ENCODE data around the gene UBE2E2.
"Not testable (repeated sequence)": the region's sequence is repeated elsewhere in the genome, so short reads cannot be mapped to it uniquely, and the experiment has no call there.

Gene UBE2E2

DNA sequence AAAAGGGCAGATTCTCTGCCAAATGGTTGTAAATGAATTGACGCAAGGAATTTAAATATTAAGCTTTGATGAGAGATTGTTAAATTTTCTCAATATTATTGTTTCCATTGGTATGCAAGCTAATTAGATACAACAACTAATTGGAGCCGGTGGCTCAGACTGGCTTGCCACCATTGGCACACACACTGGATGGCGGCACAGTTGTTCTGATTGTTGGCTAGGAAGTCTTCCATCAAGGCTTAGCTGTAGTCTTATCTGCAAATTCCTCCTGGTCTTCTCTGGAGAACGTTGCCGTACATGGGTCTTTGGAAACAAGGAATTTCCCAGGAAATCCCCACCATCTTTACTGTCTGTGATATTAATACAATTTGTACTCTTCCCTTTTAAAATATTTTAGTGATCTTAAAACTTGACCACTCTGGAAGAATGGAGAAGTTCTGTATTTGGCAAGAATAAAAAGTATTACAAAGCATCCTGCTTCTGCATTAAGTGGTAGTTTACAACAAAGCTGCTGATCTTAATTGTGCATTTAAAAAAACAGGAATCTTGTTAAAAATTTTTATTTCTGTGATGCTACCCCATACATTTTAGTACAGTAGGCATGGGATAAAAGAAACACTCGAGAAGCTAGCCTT is 126.5 kb downstream of the UBE2E2 start:
- DNase-seq (ENCODE audit: low read depth in 2 of 2), result no peak

DNA sequence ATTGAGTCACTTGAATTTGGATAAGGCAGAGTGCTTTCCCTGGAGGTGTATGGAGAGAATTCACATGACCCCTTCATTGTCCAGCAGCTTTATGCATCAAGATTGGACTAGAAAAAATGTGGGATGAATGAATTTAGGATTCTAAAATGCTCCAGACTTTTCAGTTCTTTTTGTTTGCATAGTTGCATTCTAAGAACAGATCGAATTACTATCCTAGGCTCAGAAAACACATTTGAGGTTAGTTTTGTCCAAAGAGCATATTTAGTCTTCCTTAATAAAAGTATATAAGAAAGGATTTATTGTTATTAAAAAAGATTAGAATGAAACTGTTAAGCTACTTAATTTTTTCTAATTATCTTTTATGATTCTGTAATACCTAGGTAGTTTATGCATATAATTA is 127.4 kb downstream of the UBE2E2 start:
- DNase-seq (ENCODE audit: low read depth in 2 of 2), result no peak

DNA sequence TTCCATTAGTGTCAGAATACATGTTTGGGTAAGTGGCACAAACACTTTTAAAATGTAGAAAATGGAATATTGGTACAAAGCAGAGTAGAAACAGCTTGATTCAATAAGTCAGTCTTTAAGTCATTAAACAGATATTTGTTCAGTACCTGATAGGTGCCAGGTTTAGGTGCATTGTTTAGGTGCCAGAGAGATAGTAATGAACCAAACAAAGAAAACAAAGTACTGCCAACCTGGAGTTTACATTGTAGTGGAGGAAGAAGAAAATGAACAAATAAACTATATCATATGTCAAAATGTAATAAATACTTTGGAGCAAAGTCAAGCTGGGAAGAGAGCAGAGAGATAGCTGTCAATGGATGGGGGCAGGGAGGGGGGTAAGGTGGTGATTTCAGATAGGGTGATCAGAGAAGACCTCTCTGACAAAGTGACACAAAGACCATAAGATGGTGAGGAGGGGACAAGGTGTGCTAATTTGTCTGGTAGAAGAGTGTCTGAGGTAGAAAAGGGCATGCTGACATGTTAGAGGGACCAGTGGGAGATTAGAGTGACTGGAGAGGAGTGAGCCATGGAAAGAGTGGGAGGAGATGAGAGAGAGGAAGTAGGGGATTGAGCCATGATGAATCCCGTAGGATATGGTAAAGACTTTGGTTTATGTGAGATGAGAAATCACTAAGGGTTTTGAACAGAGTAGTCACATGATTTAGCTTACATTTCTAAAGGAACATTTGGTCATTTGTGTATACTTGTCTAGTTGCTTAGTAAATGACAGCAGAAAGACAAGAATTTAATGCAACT is 128.2 kb downstream of the UBE2E2 start:
- no peak for DNase-seq (ENCODE audit: low read depth in 2 of 2)

DNA sequence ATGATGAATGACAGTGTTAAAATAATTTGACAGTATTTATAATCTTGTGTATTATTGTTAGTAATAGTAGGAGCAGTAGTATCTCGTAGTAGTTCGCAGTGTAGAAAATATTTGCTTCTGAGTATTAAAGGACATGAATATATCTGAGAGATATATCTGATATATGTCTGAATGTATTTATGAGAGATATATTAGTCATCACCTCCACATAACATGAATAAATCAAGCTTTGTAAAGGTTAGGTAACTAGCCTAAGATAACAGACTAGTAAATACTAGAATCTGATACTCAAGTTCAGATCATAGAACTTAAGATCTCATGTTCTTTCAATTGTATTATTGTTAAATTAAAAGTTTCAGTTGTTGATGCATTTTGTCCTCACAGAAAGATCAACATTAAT is 130.5 kb downstream of the UBE2E2 start:
- DNase-seq (ENCODE audit: low read depth in 2 of 2), result no peak

DNA sequence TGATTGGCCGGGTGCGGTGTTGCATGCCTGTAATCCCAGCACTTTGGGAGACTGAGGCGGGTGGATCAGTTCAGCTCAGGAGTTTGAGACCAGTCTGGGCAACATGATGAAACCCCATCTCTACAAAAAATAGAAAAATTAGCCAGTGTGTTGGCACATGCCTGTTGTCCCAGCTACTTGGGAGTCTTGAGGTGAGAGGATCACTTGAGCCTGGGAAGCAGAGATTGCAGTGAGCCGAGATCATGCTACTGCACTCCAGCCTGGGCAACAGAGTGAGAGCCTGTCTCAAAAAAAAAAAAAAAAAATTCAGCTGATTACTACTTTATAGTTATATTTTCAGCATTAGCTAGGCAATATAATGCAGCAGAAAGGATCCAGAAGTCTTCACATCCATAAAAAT is 133.7 kb downstream of the UBE2E2 start:
- DNase-seq (ENCODE audit: low read depth in 2 of 2), result not testable (repeated sequence)

DNA sequence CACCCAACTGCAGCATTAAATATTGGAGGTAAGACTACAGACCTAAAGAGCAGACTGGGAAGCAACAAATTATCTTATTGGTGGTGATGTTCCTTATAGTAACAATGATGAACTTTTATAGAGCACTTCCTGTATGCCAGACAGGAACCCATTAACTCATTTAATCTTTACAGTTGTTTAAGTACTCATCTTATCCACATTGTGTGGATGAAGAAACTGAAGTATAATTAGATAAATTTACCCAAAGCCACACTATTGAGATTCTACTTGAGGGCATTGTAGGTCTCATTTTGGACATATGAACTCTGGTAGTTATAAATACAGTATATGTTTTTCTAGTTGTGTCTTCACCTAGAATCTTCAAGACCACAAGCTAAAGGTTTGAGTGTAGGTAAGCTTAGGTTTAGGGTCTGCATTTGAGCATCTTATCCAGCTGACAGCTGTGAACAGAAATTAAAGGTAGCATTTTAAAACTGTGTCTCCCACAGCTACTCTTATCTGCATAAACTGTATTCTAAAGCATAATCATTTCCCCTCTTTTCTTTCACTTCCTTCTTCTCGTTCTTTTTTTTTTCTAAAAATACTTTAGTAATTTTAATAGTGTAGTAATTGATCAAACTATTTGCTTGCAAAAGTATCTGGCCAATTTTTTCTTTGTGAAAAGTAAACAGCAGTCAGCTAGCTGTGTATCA is 138.2 kb downstream of the UBE2E2 start:
- DNase-seq (ENCODE audit: low read depth in 2 of 2), result no peak

DNA sequence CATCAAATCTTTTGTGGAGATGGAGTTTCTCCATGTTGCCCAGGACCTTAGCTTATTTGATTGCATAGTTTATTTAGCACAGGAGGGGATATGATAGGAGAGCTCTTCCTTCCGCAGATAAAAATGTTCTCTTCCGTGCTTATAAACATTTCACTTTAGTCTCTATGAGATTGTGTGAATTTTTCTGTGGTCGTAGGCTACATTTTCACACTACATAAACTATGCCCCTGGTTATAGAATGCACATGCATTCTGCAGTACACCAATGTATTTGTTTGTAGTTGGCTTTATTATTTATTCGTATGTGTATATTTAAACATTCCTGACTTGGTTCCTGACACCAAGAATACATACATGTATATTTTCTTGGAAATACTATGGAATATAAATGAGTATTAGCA is 139.2 kb downstream of the UBE2E2 start:
- DNase-seq (ENCODE audit: low read depth in 2 of 2), result no peak

DNA sequence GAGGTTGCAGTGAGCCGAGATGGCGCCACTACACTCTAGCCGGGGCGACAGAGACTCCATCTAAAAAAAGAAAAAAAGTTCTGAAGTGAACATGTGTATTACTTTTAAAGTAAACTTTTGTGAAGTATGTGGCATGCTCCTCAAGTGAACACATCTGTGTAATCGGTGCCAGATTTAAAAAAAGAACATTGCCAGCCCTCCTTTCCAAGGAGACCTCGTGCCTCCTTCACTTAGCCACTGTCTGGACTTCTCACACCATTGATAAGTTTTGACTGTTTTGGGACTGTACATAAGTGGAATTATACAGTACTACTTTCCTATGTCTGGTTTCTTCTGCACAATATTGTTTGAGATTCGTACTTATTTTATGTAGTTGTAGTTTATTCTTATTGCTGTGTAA is 140.4 kb downstream of the UBE2E2 start:
- no peak for DNase-seq (ENCODE audit: low read depth in 2 of 2)

DNA sequence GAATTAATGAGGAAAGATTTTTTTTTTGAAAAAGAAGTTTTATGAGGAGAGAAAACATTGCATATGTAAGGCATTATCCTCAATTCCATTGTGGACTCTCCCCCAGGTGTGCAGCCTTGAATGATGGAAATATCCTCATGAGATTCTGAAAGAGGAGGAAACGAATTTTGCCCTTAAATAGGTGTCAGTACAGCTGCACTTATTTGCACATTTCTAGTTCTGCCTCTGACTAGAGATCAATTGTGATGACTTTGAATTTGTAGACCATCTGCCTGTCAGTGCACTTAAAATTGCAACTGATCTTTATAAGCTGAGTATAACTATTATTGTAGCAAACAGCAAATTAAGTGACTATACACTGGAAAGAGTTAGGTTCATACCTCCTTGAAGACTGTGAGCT is 141.8 kb downstream of the UBE2E2 start:
- no peak for DNase-seq (ENCODE audit: low read depth in 2 of 2)

DNA sequence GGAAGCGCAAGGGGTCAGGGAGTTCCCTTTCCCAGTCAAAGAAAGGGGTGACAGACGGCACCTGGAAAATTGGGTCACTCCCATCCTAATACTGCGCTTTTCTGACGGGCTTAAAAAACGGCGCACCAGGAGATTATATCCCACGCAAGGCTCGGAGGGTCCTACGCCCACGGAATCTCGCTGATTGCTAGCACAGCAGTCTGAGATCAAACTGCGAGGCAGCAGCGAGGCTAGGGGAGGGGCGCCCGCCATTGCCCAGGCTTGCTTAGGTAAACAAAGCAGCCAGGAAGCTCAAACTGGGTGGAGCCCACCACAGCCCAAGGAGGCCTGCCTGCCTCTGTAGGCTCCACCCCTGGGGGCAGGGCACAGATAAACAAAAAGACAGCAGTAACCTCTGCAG is 146.3 kb downstream of the UBE2E2 start:
- not testable (repeated sequence) for DNase-seq (ENCODE audit: low read depth in 2 of 2)

DNA sequence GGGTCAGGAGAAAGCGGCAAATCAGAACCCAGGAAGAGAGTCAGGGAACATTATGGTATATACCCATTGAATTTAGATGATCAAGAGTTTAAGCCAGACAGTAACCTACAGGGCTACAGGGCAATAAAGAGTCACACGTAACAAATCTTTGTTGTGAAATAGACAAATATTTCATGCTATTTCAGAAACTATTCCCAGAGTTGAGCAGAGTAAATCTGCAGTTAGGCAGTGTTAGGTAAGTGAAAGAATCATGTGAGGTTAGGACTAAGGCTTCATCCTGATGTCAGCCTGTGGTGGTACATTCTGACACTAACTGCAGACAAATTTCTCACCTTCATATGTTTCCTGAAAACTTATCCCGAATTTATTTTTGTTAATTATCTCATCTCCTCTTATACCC is 153.0 kb downstream of the UBE2E2 start:
- DNase-seq (ENCODE audit: low read depth in 2 of 2), result no peak

DNA sequence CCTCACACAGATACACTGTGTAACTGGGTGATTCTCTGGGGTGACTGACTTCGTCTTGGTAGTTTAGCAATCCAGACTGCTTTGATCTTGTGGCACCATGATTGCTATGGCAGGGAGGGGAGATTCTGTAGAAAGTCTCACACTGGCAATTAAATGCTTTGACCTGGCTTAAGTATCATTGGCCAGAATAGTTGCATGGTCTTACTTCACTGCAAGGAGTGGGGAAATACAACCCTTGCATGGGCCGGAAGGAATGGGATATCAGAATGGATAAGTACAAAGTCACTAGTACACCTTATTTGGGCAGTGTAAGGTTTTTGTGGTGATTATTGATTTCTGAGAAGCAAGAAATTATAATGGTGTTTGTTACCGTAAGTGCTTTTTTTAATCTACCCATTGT is 153.8 kb downstream of the UBE2E2 start:
- DNase-seq (ENCODE audit: low read depth in 2 of 2), result no peak

DNA sequence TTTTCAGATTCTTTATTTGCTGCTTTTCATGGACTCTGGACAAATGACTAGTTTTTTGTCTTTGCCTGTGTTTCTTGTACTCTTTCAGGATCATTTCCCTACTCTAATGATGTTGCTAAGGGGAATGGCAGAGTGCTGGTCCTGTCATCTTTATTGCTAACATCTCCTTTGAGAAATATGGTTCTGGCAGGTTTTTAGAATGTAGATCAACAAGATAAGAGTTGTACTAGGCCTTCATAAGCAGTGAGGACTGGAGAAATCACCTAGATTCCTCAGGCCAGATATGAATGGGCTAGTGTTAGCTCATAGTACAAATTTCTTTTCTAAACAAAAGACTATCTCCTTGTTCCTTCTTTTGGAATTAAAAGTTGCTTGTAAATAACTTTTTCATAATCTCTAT is 156.0 kb downstream of the UBE2E2 start:
- DNase-seq (ENCODE audit: low read depth in 2 of 2), result no peak

DNA sequence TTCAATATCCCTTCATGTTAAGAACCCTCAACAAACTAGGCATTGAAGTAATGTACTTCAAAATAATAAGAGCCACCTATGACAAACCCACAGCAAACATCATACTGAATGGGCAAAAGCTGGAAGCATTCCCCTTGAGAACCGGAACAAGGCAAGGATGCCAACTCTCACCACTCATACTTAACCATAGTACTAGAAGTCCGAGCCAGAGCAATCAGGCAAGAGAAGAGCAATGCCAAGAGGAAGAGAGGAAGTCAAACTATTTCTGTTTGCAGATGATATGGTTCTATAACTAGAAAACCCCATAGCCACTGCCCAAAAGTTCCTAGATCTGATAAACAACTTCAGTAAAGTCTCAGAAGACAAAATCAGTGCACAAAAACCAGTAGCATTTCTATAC is 161.9 kb downstream of the UBE2E2 start:
- no peak for DNase-seq (ENCODE audit: low read depth in 2 of 2)

DNA sequence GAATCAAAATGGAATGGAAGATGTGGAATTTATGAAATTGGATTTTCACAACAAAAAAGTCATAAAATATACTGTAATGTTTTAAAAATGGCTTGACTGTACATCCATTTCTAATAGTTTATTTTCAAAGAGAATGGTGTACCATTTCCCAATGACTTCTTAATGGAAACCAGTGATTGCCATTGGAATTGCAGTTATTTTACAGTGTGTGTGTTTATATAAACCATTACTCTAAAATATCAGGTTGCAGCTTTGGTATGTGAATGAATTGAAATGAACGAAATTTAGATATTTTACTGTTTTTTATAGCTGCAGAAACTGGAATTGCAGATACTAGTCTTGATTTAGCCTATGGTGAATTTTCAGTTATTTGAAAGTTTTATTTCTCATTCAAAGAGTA is 165.6 kb downstream of the UBE2E2 start:
- peak in 1 of 2 experiments; percentile 7 for DNase-seq (ENCODE audit: low read depth in 2 of 2)

DNA sequence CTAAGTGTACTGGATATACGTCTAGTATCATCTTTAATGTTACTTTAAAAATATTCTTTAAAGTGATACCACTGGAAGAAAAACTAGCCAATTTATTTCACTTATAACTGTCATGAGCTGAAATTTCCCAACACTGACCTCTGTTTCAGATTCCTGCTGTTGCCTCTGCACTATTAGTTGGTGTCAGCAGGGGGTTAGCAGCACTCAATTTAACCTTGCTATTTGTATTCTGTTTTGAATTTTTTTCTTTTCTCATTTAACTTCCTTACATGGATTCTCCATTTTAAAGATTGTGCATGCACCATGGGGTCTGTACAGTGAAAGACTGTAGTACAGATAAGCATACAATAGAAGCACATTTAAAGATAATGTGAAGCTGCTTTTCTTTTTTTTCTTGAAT is 169.2 kb downstream of the UBE2E2 start:
- DNase-seq (ENCODE audit: low read depth in 2 of 2), result no peak

DNA sequence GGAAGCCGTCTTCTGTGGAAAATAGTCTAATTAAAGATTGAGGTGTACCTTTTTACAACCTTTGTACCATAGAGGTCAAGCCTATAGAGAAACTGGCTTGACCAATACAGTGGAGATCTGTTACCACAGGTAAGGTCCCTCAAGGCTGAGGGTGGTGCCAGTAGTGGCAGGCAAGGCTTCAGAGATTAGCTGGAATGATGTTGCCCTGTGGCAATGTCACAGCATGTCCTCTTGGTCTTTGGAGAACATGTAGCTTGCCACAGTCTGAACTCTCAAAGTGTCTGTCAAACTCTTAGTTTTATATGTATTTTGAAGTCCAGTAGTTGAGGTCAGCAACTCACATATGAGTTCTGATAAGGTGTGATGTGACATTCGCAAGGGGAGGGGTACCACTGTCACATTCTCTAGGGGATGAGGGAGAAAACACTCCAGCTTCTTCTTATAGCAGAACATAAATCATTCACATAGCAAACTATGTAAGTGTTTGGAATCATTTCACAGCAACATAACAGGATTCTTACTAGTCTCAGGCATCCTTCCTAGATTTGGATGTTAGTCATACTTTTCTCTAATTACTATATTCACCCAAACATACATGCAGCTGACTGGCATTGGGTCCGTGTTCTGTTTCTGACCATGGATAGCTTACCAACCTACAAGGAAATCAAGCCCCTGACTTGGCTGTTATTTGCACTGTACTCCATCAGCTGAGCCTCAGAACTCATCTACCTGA is 173.6 kb downstream of the UBE2E2 start:
- no peak for DNase-seq (ENCODE audit: low read depth in 2 of 2)

DNA sequence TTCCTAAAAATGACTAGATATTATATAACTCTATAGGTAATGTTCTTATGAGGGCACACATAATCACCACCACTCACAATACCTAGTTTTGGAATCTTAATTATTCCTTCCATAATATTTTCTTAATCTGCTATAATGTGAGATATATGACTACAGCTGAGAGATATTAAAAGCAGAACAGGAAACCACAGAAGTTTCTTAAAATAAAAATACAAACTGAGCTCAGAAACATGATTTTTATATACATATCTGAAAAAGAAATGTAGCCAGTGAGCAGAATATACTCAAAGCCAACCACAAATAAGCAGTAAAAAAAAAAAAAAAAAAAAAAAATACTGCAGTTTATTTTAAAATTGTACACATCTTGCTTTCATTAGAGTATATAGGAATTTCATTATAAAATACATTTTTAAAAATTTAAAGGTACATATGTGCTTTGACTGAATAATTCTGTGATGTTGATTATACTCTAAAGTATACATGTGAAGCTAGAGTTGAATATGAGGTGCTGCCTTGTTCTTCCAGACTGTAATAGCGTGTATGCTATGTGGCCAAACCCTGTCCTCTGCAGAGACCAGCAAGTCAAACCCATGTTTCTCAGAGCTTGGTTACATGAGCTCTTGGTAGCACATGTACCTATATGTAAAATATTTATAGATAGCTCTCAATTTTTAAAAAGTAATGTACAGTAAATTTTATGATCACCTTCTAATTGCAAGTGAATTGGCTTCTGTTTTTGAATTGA is 175.0 kb downstream of the UBE2E2 start:
- DNase-seq (ENCODE audit: low read depth in 2 of 2), result no peak

DNA sequence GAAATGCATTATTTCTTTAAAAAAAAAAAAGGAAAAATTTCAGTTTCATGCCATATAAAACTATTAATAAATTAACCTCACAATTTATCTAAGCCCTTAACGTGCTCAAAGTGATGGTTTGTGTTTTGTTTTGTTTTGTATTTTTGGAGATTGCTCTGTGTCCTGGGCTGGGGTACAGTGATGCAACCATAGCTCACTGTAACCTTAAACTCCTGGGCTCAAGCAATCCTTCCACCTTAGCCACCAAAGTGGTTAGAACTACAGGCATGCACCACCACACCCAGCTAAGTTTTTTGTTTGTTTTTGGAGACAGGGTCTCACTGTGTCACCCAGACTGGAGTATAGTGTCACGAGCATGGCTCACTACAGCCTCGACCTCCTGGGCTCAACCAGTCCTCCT is 180.7 kb downstream of the UBE2E2 start:
- DNase-seq (ENCODE audit: low read depth in 2 of 2), result no peak

DNA sequence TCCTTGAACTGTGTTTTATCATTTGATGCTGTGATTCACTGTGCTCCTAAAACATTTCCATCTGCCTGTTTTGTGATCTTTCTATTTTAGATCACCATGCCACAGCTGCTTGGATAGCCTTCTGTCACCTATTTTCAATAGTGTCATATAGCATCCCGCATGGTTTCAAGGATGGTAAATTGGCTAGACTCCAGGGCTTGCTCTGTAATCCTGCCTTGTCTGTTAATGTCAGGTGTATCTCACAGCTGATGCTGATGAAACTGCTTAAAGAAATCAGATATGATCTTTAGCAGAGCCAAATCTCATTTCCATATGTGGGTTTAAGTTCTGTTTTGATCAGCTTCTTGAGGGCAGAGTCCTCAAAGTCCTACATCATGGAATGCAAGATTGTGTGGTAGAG is 182.2 kb downstream of the UBE2E2 start:
- DNase-seq (ENCODE audit: low read depth in 2 of 2), result no peak

DNA sequence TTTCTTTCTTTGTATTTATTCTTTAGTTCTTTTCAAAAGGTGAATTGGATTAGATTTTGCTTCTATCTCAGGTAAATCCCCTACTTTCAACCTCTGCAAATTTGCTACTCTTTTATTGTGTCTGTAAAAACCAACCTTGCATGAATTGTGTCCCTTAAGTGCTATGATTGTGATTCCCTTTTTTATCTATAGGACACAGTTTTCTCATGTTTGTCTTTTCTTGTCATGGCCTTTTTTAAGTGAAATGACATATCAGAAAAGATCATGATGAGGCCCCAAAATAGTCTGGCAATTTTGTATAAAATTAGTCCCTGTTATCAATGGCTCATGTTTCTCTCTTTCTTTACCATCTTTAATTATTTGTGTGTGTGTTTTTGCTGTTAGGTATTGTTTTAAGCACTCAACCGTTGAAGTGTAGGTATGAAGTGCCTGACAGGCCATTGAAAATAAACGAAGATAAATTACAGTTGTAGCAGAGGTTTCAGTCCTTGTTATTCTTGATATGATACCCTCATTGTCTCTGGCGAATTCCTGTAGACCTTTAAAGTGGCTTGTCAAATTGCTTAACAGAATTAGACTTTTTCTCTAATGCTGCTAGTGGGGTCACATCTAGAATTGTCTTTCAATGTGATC is 184.3 kb downstream of the UBE2E2 start:
- DNase-seq (ENCODE audit: low read depth in 2 of 2), result no peak
